Cardiac fibroblast (primary cell): ENCODE data around the gene GARNL3.

Source experiments
- DNase-seq, 2 donors: peaks; one replicate each; pipeline versions ENCODE4 v3.0.0 to v3.0.0-alpha.2; 2010; ENCODE audit warnings: low read depth in 2 of 2
- H3K4me3 ChIP-seq, 2 donors: replicated peaks in 1 of 2; 1 replicate in 1 of 2; 2 replicates in 1 of 2; pipeline ENCODE4 v1.5.1; 2011; ENCODE audit warnings: low read depth in 2 of 2, low read length in 2 of 2, mild to moderate bottlenecking in 2 of 2, moderate library complexity in 1 of 2
- TF ChIP-seq, protein P1 (sequence below): IDR thresholded peaks from one replicate; pipeline ENCODE4 v1.5.1; 2011; ENCODE audit warnings: low read depth, mild to moderate bottlenecking, low read length, inconsistent platforms

GARNL3 gene

DNA sequence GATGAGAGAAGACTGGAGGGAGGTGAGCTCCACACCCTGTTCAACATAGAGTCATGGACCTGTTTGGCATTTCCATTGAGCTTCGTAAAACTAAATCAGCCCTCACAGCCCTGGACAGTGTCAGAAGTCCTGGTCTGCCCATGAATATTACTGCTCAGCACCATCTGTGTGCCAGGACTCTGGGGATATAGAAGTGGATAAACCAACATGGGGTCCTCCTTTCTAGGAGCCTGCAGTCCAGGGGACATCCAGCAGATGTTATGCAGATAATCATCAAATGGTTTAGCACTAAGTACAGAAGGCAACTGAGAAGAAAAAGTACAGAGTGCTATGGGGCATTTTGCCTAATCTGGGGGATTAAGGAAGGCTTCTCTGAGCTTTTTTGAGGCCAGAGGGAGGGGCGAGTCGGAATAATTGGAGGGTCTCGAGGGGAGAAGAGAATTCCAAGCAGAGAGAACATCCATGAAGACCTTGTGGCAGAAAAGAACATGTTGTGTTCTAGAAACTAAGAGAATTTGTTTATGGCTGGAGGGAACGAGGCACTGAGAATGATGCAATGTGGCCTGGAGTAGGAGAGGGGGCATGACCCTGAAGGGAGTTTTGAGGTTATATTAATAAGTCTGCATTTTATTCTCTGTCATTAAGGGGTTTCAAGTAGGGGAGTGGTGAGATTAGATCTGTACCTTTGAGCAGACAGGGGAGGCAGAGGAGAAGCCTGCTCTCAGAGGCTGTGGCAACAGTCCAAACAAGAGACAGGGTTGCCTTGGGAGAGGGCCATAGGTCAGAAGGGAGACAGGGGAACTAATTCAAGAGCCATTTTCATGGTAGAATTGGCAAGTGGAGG is 68.9 kb downstream of the GARNL3 start:
- no peak overlapping the region for H3K4me3 ChIP-seq
- DNase-seq: peak in 1 of 2 donors; percentile 19
- TF ChIP-seq, protein P1, sequence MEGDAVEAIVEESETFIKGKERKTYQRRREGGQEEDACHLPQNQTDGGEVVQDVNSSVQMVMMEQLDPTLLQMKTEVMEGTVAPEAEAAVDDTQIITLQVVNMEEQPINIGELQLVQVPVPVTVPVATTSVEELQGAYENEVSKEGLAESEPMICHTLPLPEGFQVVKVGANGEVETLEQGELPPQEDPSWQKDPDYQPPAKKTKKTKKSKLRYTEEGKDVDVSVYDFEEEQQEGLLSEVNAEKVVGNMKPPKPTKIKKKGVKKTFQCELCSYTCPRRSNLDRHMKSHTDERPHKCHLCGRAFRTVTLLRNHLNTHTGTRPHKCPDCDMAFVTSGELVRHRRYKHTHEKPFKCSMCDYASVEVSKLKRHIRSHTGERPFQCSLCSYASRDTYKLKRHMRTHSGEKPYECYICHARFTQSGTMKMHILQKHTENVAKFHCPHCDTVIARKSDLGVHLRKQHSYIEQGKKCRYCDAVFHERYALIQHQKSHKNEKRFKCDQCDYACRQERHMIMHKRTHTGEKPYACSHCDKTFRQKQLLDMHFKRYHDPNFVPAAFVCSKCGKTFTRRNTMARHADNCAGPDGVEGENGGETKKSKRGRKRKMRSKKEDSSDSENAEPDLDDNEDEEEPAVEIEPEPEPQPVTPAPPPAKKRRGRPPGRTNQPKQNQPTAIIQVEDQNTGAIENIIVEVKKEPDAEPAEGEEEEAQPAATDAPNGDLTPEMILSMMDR: no peak

DNA sequence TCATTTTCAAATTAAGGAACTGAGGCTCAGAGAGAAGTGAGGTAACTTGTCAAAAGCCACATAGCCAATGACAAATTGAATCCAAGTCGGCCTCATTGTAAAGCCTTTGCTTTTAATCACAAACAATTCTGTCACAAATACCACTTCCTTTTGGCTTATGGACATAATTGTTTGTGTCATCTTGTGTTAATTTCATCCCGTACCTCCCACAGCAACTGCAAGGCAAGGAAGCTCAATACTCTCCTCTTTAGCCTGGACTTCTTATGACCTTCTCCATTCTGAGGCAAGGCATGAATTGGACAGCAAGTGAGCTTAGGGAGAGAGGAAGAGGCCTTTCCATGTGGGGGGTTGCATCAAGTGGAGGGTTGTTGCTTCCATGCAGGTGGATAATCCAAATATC is 70.2 kb downstream of the GARNL3 start:
- no peak for DNase-seq
- H3K4me3 ChIP-seq: no peak overlapping the region
- TF ChIP-seq, protein P1: no peak

DNA sequence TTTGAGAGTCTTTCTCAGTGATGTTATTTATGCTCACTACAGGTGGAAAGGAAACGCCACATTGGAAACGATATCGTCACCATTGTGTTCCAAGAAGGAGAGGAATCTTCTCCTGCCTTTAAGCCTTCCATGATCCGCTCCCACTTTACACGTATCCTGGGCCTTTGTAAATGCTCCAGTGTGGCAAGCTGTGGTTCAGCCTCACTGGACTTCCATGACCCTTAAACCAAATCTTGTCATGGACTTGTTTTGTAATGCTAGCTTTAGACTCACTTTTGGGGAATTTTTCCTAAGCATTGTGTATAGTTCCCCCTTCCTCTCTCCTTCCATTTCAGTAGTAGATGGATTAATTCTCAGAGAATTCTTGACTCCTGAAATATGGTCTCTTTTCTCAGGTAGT is 71.5 kb downstream of the GARNL3 start:
- TF ChIP-seq, protein P1: no peak
- peak; percentile 36 to 55 for DNase-seq
- no peak overlapping the region for H3K4me3 ChIP-seq

DNA sequence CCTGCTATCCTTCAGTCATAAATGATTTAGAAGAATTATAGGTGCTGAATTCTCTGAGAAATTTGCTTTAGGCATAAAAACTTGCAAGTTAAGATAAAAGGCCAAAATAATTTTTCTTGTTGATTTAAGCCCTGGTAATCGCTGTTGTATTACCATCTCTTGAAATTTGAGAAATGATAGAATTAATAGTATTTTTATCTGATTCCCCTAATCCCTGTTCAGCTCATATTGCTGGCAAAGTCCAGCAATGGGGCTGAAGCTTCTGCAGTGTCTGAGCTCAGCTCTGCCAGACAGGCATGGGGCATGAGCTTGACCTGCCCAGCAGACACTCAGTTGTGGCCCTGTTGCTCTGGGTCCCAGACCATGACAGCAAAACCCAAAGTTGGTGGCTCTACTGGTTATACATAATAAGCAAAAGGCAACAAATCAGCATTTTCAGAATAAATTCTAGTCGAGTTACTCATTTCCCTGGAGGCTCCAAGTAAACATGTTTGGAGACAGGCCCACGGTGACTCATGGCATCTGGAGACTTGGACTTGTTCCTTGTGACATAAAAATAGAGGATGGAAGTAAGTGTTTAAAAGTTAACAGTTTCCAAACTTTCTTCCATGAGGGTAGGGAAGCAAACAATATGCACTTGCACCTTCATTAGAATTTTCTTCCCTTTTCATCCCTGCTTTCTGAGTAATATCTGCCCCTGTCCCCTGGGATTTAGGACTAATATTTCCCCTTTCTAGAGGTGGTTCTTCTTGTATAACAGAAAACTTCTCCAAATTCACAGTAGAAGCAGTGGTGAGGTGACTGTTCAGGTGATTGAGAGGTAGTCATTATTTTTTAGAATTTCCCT is 72.2 kb downstream of the GARNL3 start:
- DNase-seq: peak; percentile 96 to 98
- TF ChIP-seq, protein P1: no peak
- H3K4me3 ChIP-seq: no peak overlapping the region

DNA sequence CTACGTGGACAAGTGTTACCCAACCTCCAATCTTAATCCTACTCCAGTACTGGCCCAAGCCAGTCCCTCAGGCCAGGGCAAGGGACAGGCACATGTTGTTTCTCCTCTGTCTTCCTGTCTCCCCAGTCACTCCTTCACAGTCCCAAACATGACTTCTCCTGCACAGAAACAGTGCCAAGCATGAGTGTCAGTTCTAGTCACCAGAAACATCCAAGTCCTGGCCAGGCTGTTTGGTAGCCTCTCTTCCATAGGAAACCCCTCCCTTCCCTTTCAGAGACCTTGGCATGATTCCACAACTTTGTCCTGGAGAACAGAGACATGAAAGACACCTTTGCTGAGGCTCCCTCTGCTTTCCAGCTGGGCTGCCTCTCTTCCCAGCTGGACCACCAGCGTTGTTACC is 76.1 kb downstream of the GARNL3 start:
- no peak overlapping the region for H3K4me3 ChIP-seq
- TF ChIP-seq, protein P1: no peak
- DNase-seq: peak; percentile 15 to 32

DNA sequence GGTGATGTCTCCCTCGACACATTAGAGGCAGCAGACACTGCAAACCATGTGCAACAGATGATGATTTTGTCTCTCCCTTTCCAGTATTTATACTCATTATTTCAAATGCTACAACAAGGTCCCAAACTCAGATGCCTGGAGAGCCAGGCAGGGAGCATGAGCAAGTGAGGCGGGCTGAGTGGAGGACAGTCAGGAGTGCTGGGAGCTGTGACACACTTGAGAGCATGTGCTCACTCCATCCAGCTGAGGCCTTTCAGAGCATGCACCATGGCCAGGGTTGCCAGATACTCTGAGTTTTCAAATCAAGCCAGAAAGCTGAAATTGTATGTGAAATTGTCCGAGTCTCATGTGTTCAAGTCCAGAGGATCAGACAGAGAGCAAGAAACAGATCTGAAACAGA is 76.6 kb downstream of the GARNL3 start:
- no peak overlapping the region for H3K4me3 ChIP-seq
- TF ChIP-seq, protein P1: no peak
- no peak for DNase-seq
